Astrocyte of the spinal cord (primary cell): Measurements from ENCODE around the gene NID2.

Experiments used
- DNase-seq: peaks from one replicate; pipeline ENCODE4 v3.0.0; 2011; ENCODE audit warnings: low read depth, low spot score
- H3K4me3 ChIP-seq: 2 replicates; pipeline ENCODE4 v1.5.1; 2011; ENCODE audit warnings: low read depth, mild to moderate bottlenecking, low read length, moderate library complexity
- CTCF ChIP-seq: IDR thresholded peaks from 2 replicates; pipeline ENCODE4 v1.5.1; 2012; ENCODE audit warnings: low read depth, mild to moderate bottlenecking, low read length, inconsistent platforms
- in situ Hi-C: cut with HindIII; loops from 2 replicates; pipeline ENCODE4 v1.10.0; 2017; ENCODE audit warnings: low sequenced_read_pairs

NID2 gene

GRCh38 chr14:51990488-51990887 is 78.4 kb downstream of the NID2 start:
- no peak for TF ChIP-seq CTCF
- in situ Hi-C loops = no loop called here
- peak overlapping the region; percentile 90 for H3K4me3 ChIP-seq
- no peak for DNase-seq

- in situ Hi-C loops = no loop called here
Observed at GRCh38 chr14:51989293-51990234, 79.3 kb downstream of the NID2 start, which contains the start of gene RTRAF. Gene RTRAF (plus strand): TSS chr14:51989546. CDS start chr14:51989640, 94 bp downstream.

GRCh38 chr14:51988221-51988620 is 80.6 kb downstream of the NID2 start:
- in situ Hi-C loops = no loop called here
- TF ChIP-seq CTCF = no peak
- no peak for DNase-seq
- H3K4me3 ChIP-seq = no peak overlapping the region

More at GRCh38 chr14:51989293-51990234, 79.3 kb downstream of the NID2 start, which contains the start of gene RTRAF:
- no peak for TF ChIP-seq CTCF
- DNase-seq = peak; percentile 97
- peak within 1 kb of the TSS; percentile 90 for H3K4me3 ChIP-seq

- in situ Hi-C loops = no loop called here
- no peak for TF ChIP-seq CTCF
Observed at GRCh38 chr14:51981218-51981854, 87.5 kb downstream of the NID2 start.

GRCh38 chr14:51979088-51979709 is 89.7 kb downstream of the NID2 start:
- no peak overlapping the region for H3K4me3 ChIP-seq

More at GRCh38 chr14:51981218-51981854, 87.5 kb downstream of the NID2 start:
- DNase-seq = no peak
- H3K4me3 ChIP-seq = no peak overlapping the region

More at GRCh38 chr14:51979088-51979709, 89.7 kb downstream of the NID2 start:
- peak; percentile 78 for DNase-seq
- in situ Hi-C loops = no loop called here
- TF ChIP-seq CTCF = peak; percentile 86
